Stimulated activated CD4-positive, alpha-beta T cell treated with anti-CD3 and anti-CD28 coated beads, Interleukin-15, amount 100 ng/mL, for 1 hour (primary cell): ENCODE data around the gene TMEM121.
"Not testable (repeated sequence)": the region's sequence is repeated elsewhere in the genome, so short reads cannot be mapped to it uniquely, and the experiment has no call there.

Experiments
- DNase-seq, 2 donors: peaks; one replicate each; pipeline ENCODE4 v3.0.0-alpha.2; 2020; ENCODE audit warnings: low read depth in 1 of 2, low spot score in 1 of 2

The TMEM121 gene

DNA sequence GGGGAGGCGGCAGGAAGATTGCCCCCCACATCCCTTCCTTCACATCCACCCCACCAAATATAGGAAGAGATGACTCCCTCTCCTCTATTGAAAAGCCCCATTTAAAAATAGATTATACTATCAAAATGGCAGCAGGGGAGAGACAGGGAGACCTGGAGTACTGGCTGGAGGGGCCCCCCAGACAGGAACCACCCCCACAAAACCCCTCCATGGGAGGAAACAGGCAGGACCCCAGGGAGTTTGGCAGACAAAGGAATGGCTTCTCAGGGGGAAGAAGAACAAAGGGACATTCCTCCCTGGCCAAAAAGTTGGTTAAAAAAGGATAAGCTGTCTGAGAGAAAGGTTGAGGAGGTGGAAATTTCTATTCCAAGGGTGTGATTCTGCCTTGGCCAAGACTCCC is 19.3 kb downstream of the TMEM121 start:
- DNase-seq, result not testable (repeated sequence)

DNA sequence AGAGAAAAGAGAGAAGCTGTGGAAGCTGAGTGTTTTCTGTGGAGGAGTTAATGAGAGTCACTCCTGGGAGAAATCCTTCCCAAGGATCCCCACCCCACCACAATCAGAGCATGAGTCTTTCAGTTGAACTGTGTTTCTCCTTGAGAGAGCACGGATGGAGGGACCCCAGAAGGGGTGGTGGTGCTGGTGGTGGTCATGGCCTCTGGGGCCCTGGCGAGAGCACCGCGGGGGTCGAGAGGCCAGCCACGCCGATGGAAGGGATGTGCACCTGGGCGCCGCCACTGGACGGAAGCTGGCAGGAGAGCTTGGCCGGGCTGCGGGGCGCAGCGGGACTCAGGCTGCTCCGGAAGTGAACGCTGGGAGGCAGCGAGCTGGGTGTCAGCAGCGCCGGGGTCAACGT is 20.0 kb downstream of the TMEM121 start:
- not testable (repeated sequence) for DNase-seq

DNA sequence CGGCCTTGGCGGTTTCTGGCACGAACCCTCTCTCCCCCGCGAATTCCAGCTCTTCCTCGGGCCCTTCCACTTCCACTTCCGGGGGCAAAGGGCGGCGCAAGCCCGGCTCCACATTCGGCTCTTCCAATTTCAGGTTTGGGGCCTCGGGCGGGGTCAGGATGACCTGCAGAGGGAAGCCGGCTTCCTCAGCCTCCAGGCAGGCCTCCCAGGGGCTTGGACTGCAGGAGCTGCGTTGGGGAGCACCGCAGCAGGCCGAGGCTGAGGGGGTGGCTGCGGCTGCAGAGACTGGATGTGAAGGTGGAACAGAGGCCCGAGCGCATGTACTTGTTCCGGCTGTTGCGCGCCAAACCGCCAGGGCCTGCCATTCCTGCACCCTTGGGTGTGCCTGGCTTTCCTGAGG is 20.7 kb downstream of the TMEM121 start:
- not testable (repeated sequence) for DNase-seq

DNA sequence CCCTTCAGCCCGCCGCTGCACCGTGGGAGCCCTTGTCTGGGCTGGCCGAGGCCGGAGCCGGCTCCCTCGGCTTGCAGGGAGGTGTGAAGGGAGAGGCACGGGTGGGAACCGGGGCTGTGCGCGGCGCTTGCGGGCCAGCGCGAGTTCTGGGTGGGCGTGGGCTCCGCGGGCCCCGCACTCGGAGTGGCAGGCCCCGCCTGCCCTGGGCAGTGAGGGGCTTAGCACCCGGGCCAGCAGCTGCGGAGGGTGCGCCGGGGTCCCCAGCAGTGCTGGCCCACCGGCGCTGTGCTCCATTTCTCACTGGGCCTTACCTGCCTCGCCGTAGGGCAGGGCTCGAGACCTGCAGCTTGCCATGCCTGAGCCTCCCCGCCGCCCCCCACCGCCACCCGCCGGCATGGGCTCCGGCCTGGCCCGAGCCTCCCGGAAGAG is 21.4 kb downstream of the TMEM121 start:
- no peak for DNase-seq

DNA sequence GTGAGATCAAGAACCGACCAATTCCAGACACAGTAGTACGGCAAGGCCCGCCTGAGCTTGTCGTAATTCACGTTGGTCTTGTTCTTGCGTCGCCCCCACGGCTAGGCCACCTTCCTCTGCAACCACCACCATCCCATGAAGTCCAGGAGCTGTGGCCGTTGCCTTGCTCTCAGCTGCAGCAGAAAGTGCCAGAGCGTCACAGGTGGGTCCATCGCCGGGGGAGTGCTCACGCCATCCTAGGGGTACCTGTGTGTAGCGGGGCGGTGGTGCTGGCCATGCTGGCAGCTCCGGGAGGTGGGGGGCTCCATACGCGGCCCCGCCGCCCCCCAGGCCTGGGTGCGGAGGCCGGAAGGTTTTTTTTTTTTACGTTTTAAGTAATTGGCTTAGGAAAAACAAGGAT is 23.1 kb downstream of the TMEM121 start:
- DNase-seq, result no peak

GRCh38 chr14:105554022-105554421 is 27.6 kb downstream of the TMEM121 start:
- DNase-seq, result no peak

- no peak for DNase-seq
These were observed 28.1 kb downstream of the TMEM121 start for GRCh38 chr14:105554523-105554922.

DNA sequence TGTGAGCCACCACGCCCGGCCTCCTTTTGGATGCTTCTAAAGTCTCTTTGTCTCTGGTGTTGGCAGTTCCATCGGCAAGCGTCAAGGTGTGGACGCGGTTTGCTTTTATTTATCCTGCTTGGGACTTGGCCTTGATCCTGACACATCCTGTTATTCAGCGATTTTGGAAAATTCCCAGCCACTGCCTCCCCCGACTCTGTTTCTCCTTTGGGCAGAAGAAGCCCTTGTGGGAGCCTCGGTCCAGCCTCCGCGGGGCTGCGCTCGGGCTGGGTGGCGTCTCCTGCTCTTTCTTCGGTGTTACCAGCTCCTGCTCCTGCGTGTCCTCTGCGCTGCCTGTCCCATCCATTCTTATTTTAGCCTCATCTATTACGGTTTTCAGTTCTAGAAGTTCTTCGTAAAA is 31.3 kb downstream of the TMEM121 start:
- DNase-seq, result not testable (repeated sequence)

DNA sequence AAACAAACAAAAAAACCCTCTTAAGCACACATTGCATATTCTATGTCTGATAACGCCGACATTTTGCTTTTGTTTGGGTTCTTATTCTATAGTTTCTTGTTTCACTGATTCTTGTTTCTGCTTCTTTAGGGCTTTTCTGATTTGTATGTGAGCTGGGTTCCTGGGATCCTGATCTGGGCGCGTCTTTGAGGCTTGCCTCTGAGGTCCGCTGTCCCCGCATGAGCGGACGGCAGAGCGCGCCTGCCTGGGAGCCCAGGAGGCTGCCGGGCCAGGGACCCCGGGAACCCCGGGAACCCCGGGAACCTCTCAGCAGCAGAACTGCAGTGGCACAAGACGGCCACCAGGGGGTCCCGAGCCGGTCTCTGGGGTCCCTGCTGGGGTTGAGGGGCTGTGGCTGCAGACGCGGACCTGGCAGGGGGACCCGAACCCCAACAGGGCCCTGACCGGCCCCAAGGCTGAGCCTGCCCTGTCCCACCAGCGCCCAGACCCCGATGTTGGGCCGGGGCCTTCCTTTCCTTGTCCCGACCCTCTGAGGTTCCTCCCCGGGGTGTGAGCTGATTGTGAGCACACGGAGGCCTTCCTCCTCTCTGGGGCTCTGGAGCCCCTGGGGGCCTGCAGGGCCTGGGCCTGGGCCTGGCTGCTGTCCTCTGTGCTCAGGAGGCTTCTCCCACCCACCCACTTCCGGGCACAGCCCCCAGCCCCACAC is 32.2 kb downstream of the TMEM121 start:
- not testable (repeated sequence) for DNase-seq

DNA sequence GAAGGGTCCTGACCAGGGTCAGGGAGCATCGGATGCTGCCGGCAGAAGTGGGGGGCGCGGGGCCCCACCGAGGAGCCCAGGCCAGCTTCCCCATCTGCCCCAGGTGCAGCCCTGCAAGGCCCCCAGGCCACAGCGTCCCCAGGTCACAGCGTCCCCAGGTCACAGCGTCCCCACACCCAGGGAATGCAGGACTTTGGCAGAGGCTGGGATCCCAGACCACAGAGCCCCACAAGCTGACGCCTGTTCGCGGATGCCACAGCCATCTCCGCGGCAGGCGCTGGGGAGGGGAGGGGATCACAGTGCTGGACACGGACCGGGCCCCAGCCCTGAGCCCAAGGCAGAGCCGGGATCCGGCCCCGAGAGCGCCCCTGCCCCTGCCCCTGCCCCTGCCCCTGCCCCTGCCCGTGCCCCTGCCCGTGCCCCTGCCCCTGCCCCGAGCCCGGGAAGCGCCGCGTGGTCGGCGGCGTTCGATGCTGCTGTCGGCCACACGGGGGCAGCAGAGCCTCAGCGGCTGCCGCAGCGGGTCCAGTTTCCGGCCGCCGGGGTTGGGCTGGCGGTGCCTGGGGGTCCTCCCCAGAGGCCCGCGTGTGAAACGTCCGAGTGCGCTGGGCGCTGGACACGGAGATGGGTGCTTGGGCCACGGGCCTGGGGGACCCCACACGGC is 33.1 kb downstream of the TMEM121 start:
- not testable (repeated sequence) for DNase-seq

DNA sequence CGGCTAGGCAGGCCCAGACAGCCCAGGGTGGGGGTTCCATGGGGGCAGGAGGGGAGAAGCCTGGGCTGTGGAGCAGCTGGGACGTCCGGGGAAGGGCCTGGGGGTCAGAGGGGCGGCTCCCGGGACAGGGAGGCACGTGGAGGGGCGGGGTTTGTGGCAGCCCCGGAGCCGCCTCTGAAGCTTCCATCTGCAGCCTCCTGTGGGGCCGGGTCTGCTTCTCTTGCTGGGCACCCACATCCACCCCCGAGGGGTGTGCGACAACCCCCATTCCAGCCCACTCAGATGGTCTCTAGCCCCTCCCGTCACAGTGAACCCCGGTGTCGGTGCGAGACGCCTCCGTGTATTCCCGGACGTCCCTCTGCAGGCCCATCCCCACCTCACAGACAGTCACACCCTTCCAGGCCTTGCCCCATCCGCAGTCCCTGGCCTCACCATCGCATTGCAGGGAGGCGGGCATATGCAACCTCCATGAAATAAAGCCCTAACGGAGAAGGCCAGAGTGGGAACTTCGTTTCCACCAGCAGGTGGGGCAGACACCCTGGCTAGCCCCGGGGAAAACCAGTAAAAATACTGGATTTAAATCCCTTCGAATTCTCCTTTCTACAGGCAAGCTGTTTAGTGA is 33.8 kb downstream of the TMEM121 start:
- DNase-seq, result not testable (repeated sequence)

- DNase-seq, result not testable (repeated sequence)
These were observed 35.0 kb downstream of the TMEM121 start for GRCh38 chr14:105561345-105561744.

DNA sequence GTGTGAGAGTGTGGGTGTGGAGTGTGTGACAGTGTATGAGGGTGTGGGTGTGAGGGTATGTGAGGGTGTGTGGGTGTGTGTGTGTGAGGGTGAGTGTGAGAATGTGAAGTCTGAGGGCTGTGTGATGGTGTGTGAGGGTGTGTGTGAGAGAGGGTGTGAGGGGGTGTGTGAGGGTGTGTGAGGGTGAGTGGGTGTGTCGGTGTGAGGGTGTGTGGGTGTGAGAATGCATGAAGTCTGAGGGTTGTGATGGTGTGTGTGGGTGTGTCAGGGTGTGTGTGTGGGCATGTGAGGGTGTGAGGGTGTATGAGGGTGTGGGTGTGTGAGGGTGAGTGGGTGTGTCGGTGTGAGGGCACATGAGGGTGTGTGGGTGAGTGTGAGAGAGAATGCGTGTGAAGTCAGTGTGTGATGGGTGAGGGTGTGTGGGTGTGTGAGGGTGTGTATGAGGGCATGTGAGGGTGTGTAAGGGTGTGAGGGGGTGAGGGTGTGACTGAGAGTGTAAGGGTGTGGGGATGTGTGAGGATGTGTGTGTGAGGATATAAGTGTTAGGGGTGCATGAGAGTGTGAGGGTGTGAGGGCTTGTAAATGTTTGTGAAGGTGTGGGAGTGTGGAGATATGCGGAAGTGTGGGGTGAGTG is 36.4 kb downstream of the TMEM121 start:
- no peak for DNase-seq

GRCh38 chr14:105563347-105563737 is 37.0 kb downstream of the TMEM121 start:
- no peak for DNase-seq

- not testable (repeated sequence) for DNase-seq
These were observed 38.2 kb downstream of the TMEM121 start for GRCh38 chr14:105564536-105564935.

DNA sequence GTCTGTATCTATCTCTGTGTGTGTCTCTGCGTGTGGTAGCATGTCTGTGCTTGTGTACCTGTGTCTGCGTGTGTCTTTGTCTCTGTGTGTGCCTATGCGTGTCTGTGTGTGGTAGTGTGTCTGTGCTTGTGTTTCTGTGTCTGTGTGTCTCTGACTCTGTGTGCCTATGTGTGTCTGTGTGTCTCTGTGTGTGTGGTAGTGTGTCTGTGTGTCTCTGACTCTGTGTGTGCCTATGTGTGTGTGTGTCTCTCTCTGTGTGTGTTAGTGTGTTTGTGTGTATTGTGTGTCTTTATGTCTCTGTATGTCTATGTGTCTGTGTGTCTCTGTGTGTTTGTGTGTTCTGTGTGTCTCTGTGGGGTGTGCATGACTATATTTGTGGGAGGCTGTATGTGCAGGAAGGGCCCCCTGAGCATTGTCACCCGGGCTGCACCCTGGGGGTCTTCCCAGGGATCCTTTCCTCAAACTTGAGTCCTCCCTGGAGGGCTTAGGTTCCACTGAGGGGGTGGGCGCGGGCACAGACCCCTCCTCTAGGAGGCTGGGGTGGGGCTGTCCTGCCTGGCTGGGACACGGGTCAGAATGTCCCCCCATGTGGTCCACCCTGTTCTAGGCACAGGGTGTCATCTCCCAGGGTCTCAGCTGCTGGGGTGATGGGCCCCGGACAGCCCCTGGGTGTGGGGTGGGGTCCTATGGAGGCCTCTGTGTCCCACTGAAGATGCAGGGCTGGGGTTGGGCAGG is 39.0 kb downstream of the TMEM121 start:
- DNase-seq, result not testable (repeated sequence)

- DNase-seq, result not testable (repeated sequence)
These were observed 40.1 kb downstream of the TMEM121 start for GRCh38 chr14:105566248-105567163.

DNA sequence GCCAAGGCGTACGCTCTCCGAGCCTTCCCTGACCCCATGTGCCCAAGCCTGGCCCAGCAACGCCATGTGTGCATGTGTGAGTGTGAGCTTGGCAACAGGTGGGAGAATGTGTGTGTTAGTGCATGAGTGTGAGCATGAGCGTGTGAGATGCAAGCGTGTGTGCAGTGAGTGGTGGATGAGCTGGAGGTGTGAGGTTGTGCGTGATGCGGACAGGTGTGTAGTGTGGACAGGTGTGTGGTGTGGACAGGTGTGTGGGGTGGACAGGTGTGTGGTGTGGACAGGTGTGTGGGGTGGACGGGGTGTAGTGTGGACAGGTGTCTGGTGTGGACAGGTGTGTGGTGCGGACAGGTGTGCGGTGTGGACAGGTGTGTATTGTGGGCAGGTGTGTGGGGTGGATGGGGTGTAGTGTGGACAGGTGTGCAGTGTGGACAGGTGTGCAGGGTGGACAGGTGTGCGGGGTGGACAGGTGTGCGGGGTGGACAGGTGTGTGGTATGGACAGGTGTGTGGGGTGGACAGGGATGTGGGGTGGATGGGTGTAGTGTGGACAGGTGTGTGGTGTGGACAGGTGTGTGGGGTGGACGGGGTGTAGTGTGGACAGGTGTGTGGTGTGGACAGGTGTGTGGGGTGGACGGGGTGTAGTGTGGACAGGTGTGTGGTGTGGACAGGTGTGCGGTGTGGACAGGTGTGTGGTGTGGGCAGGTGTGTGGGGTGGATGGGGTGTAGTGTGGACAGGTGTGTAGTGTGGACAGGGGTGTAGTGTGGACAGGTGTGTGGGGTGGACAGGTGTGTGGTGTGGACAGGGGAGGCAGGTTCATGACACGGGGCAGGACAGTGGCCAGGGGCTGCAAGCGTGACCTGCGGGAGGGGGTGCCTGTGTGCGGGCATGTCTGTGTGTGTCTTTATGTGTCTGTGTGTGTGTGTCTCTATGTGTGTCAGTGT is 41.1 kb downstream of the TMEM121 start:
- not testable (repeated sequence) for DNase-seq
